ENCODE results near the gene CLDN6.

CLDN6 gene

DNA sequence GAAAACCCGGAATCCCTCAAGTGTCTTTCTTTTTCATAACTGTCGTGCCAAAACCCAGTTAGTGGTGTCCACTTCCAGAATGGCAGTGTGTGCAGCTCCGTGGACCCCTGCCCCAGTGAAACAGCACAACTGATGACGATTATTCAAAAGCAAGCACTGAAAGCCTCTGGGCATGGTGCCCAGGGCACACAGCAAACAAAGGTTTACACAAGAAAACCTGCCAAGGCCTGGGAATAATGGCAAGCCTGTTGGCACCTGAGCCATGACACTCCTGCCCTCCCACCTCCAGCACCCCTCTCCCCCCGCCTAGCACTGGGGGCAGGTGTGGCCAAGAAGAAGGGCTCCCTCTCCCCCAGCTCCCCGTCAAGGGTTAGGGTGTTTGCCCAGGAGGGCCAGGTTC lies 40.5 kb downstream of the CLDN6 start:
- no peak overlapping the region for H3K4me3 ChIP-seq (ENCODE audit: low read depth, low read length)
- TF ChIP-seq, protein P1, sequence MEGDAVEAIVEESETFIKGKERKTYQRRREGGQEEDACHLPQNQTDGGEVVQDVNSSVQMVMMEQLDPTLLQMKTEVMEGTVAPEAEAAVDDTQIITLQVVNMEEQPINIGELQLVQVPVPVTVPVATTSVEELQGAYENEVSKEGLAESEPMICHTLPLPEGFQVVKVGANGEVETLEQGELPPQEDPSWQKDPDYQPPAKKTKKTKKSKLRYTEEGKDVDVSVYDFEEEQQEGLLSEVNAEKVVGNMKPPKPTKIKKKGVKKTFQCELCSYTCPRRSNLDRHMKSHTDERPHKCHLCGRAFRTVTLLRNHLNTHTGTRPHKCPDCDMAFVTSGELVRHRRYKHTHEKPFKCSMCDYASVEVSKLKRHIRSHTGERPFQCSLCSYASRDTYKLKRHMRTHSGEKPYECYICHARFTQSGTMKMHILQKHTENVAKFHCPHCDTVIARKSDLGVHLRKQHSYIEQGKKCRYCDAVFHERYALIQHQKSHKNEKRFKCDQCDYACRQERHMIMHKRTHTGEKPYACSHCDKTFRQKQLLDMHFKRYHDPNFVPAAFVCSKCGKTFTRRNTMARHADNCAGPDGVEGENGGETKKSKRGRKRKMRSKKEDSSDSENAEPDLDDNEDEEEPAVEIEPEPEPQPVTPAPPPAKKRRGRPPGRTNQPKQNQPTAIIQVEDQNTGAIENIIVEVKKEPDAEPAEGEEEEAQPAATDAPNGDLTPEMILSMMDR (IDR thresholded peaks at IDR 0.05; ENCODE audit: low read depth, low read length): no peak

DNA sequence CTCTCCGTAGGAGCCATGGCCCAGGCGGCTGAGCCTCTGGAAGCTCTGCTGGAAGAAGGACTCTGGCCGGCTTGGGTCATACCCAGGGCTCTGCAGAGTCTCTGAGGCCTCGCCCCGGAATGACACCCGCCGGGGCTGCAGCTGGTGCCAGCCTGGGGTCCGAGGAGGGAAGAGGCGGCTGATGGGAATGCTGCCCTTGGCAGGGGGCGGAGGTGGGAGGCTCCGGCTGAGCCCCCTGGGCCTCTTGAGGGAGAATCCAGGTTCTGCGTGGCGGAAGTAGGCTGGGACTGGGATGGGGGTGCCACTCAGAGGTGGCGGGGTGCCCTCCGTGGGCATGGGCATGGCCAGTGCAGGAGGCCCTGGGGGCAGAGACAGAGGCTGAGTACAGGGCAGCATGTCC lies 41.3 kb downstream of the CLDN6 start:
- TF ChIP-seq, protein P1 (IDR thresholded peaks at IDR 0.05; ENCODE audit: low read depth, low read length): no peak
- no peak overlapping the region for H3K4me3 ChIP-seq (ENCODE audit: low read depth, low read length)

DNA sequence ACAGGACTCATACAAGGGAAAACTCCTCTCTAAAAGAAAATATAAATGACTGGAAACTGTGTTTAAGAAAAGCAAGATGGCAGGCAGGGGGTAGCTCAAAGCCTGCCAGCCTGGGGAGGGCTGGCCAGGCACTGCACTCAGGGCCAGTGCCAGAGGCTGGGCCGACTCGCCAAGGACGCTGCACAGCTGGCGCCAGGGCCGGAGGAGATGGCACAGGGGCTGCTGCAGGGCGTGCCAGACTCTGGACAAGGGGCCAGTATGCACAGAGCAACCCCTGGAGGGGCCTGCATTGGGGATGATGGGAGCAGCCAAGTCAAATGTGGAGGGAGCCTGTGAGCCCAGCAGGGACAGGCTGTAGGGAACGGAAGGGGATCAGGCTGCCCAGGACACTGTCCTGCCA lies 41.8 kb downstream of the CLDN6 start:
- TF ChIP-seq, protein P1 (IDR thresholded peaks at IDR 0.05; ENCODE audit: low read depth, low read length): no peak
- H3K4me3 ChIP-seq (ENCODE audit: low read depth, low read length): no peak overlapping the region

DNA sequence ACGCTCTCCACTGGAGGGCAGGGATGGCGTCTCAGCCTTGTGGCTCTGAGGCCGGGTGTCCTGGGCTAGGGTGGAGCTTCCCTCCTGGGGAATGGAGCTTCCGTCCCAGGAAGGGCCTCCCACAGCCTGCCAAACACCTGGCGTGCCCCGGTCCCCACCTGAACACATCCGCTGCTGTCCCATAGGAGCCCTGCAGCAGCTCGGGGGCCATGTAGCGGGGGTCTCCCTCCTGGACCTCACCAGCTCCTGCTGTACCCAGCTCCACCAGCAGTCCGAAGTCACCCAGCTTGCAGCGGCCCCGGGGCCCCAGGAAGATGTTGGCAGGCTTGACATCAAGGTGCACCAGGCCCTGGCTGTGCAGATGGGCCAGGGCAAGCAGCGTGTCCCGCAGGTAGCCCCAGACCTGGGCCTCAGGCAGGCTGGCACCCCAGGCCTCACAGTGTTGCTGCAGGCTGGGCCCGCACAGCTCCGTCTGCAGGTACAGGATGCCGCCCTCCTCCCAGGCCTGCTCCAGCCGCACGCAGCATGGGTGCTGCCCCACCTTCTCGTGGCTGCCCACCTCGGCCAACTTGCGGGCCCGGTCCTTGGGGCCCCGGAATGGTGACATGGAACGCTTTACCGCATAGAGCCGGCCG lies 42.7 kb downstream of the CLDN6 start:
- H3K4me3 ChIP-seq (ENCODE audit: low read depth, low read length): no peak overlapping the region

DNA sequence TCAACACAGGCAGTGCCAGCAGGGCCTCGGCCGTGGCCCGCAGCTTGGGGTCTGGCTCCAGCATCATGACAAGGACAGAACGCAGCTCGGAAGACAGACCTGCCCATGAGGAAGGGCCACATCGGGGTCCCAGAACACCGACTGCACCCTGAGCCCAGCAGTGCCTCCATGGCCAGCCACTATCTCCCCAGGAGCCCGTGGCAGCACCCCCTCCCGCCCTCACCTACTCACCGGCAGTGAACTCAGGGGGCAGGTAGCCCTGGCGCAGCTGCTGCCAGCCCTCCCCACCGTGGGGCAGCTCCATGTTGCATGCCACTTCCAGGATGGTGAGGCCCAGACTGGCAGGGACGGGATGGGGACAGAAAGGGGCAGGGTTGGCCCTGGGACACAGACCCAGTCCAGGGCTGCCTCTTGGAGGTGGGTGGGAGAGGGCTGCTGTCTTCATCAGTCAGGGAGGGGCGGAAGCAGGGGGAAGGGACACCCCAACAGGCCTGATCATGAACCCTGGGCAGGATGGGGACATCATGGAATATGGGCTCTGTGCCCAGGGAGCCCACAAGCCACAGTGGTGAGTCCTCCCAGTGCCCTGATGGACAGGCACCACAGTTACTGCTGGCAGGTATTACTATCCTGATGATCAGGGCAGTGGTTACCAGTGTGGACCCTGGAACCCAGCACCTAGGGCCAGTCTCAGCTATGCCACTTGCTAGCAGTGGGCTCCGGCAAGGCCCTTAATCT lies 43.5 kb downstream of the CLDN6 start:
- no peak overlapping the region for H3K4me3 ChIP-seq (ENCODE audit: low read depth, low read length)
- TF ChIP-seq, protein P1 (IDR thresholded peaks at IDR 0.05; ENCODE audit: low read depth, low read length): no peak

More for the DNA sequence above, 42.7 kb downstream of the CLDN6 start:
- TF ChIP-seq, protein P1 (IDR thresholded peaks at IDR 0.05; ENCODE audit: low read depth, low read length): no peak

DNA sequence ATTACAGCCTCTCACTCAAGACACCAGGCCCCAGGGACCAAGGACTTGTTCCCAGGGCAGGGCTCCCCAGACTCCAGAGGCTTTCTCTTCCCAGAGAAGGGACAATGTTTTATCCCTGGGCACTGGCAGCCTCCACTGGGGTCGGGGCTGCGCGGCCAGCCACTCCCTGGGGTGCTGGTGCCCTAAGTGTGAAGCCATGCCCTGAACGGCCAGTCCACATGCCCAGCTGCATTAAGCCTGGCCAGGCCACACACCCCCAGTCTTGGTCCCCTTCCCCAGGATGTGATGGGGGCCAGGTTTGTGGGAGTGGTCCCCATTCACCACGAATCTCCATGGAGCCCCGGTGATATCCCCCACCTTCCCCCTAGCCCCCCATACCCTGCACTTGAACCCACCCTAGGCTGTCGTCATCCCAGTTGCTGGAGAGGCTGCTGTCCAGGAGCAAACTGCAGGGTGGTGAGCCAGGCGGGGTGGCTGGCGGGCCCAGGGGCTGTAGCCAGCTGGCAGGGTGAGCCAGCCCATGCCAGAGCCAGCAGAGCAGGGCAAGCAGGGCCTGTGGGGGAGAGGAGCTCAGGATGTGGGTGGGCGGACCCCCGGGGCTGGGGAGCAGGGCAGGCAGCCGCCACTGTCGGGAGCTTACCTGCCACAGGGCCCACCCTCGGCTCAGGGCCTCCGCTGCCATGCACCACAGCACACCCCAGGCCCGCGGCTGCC lies 44.2 kb downstream of the CLDN6 start:
- no peak overlapping the region for H3K4me3 ChIP-seq (ENCODE audit: low read depth, low read length)
- TF ChIP-seq, protein P1 (IDR thresholded peaks at IDR 0.05; ENCODE audit: low read depth, low read length): no peak

DNA sequence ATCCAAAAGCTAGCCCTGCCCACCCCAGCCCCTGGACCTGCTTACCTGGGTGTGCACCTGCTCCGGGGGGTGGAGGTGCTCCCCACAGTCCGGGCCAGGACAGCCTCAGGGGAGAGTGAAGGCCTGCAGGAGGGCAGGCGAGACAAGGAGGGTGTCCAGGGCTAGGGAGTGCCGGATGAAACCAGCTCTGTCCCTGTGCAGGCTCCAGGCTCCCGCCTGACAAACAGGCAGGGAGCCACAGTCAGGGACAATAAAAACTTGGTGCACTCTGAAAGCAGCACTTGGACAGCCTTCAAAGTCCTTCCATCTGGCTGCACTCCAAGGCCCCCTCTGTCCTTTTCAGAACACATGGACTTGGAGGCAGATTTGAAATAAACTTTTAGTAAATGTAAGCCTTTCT lies 44.9 kb downstream of the CLDN6 start:
- TF ChIP-seq, protein P1 (IDR thresholded peaks at IDR 0.05; ENCODE audit: low read depth, low read length): no peak
- H3K4me3 ChIP-seq (ENCODE audit: low read depth, low read length): no peak overlapping the region
